Neural progenitor cell (in vitro differentiated cells): ENCODE measurements around the gene KRTAP10-3. TPM values are rescaled to one million over a fixed set of nuclear protein-coding genes. Genes with fewer than 3 reads are reported as not detected.
A peak's percentile ranks its signal among the peaks of the same experiment; 100 is the strongest.

ENCODE experiments used
- DNase-seq: peaks from one replicate; pipeline ENCODE4 v3.0.0-alpha.2; 2016; ENCODE audit warnings: low spot score
- H2AFZ ChIP-seq: fragments of 200-600 bp; sonication (generic); replicated peaks from 2 replicates; pipeline ENCODE4 v1.6.1; 2016; ENCODE audit warnings: antibody characterized with exemption
- H3F3A ChIP-seq: fragments of 200-600 bp; sonication (generic); 2 replicates; pipeline ENCODE4 v1.6.1; 2016; ENCODE audit warnings: antibody characterized with exemption, low read depth
- H3K27ac ChIP-seq: fragments of 200-600 bp; sonication (generic); 2 replicates; pipeline ENCODE4 v1.5.1; 2016; ENCODE audit warnings: mild to moderate bottlenecking
- H3K27me3 ChIP-seq: fragments of 200-600 bp; sonication (generic); 2 replicates; pipeline ENCODE4 v1.6.1; 2016; ENCODE audit warnings: mild to moderate bottlenecking, moderate library complexity
- H3K36me3 ChIP-seq: fragments of 200-600 bp; sonication (generic); 2 replicates; pipeline ENCODE4 v1.5.1; 2016
- H3K4me1 ChIP-seq: fragments of 200-600 bp; sonication (generic); 2 replicates; pipeline ENCODE4 v1.6.1; 2016; ENCODE audit warnings: mixed run types
- H3K4me2 ChIP-seq: fragments of 200-600 bp; sonication (generic); 2 replicates; pipeline ENCODE4 v1.6.1; 2016
- H3K4me3 ChIP-seq: fragments of 200-600 bp; sonication (generic); 2 replicates; pipeline ENCODE4 v1.5.1; 2016
- H3K79me2 ChIP-seq: fragments of 200-600 bp; sonication (generic); 2 replicates; pipeline ENCODE4 v1.6.1; 2016; ENCODE audit warnings: low read depth
- H3K9ac ChIP-seq: fragments of 200-600 bp; sonication (generic); 2 replicates; pipeline ENCODE4 v1.6.1; 2016
- H3K9me3 ChIP-seq: fragments of 200-600 bp; sonication (generic); 2 replicates; pipeline ENCODE4 v1.5.1; 2016; ENCODE audit warnings: low read depth
- H4K20me1 ChIP-seq: fragments of 200-600 bp; sonication (generic); 2 replicates; pipeline ENCODE4 v1.6.1; 2016; ENCODE audit warnings: low read depth
- H3K27ac Mint-ChIP-seq: 3 replicates; pipeline ENCODE4 v1.8.0; 2021; ENCODE audit warnings: mixed read lengths
- H3K27me3 Mint-ChIP-seq: 2 replicates; pipeline ENCODE4 v1.8.0; 2022; ENCODE audit warnings: low read depth, mild to moderate bottlenecking, inconsistent platforms, moderate library complexity, mixed read lengths; ENCODE audit not compliant: insufficient read depth
- H3K36me3 Mint-ChIP-seq: 3 replicates; pipeline ENCODE4 v1.8.0; 2021; ENCODE audit warnings: mixed read lengths
- H3K4me1 Mint-ChIP-seq: 3 replicates; pipeline ENCODE4 v1.8.0; 2021; ENCODE audit warnings: mixed read lengths
- H3K4me3 Mint-ChIP-seq: 3 replicates; pipeline ENCODE4 v1.8.0; 2021; ENCODE audit warnings: mild to moderate bottlenecking, moderate library complexity, mixed read lengths
- H3K9me3 Mint-ChIP-seq: 3 replicates; pipeline ENCODE4 v1.8.0; 2020; ENCODE audit warnings: mixed read lengths
- EZH2 ChIP-seq: fragments of 200-600 bp; sonication (generic); IDR thresholded peaks from 2 replicates; pipeline ENCODE4 v1.6.1; 2017; ENCODE audit warnings: antibody characterized with exemption, mild to moderate bottlenecking, moderate library complexity
- EZH2phosphoT487 ChIP-seq: fragments of 200-600 bp; sonication (generic); IDR thresholded peaks from 2 replicates; pipeline ENCODE4 v1.6.1; 2017; ENCODE audit warnings: antibody characterized with exemption
- total RNA-seq: library from RNA; depleted of rRNA; stranded (reverse); fragments of >200 nt; gene quantifications from 2 replicates; pipeline ENCODE4 v1.2.3, GENCODE V29; 2015; ENCODE audit warnings: low replicate concordance
- TF ChIP-seq, protein P1 (sequence below): fragments of 200-600 bp; sonication (generic); IDR thresholded peaks from 2 replicates; pipeline ENCODE4 v1.5.1; 2017; ENCODE audit warnings: antibody characterized with exemption, mild to moderate bottlenecking

KRTAP10-3 gene
- total RNA-seq, 1 donor from 2014 or later = not detected

DNA sequence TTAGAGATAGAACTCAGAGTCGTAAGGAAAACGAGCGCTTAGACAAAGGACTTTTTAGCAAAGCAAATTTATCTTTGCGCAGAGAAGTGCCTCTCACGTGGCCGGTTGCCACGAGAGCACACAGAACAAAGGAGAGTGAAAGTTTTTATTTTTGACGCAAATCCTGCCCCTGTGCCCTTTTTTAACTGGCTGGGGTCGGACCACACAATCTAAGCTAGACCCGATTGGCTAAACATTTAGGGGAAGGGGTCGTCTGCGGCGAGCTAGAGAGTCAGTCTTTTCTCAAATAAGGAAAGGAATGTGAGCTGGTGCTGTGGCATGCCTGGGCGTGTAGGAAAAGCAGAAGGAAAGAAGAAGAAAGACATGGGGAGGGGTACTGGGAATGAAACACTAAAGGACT, 9.7 kb downstream of the KRTAP10-3 start:
- Histone ChIP-seq H3K4me1 (peaks cover 24% of the 10 kb centered on the region), H2AFZ (peak overlapping the region; percentile 35), H3F3A (peaks cover 9% of the 10 kb centered on the region), H3K4me2 (peak overlapping the region; percentile 6), H3K9ac (no peak overlapping the region), H3K4me3 (no peak overlapping the region), H3K27me3 (no peaks in the 10 kb centered on the region), H3K27ac (peak overlapping the region; percentile 9), H3K9me3 (peaks cover 4% of the 10 kb centered on the region), H3K36me3 (no peaks in the 10 kb centered on the region), H4K20me1 (no peaks in the 10 kb centered on the region), H3K79me2 (no peaks in the 10 kb centered on the region)
- Mint-ChIP-seq H3K4me3 (no peak overlapping the region), H3K27me3 (peaks cover 4% of the 10 kb centered on the region), H3K27ac (peak overlapping the region; percentile 93), H3K9me3 (peaks cover 21% of the 10 kb centered on the region), H3K4me1 (peaks cover 34% of the 10 kb centered on the region), H3K36me3 (no peaks in the 10 kb centered on the region)
- TF ChIP-seq EZH2phosphoT487 (no peak), EZH2 (no peak)
- TF ChIP-seq, protein P1, sequence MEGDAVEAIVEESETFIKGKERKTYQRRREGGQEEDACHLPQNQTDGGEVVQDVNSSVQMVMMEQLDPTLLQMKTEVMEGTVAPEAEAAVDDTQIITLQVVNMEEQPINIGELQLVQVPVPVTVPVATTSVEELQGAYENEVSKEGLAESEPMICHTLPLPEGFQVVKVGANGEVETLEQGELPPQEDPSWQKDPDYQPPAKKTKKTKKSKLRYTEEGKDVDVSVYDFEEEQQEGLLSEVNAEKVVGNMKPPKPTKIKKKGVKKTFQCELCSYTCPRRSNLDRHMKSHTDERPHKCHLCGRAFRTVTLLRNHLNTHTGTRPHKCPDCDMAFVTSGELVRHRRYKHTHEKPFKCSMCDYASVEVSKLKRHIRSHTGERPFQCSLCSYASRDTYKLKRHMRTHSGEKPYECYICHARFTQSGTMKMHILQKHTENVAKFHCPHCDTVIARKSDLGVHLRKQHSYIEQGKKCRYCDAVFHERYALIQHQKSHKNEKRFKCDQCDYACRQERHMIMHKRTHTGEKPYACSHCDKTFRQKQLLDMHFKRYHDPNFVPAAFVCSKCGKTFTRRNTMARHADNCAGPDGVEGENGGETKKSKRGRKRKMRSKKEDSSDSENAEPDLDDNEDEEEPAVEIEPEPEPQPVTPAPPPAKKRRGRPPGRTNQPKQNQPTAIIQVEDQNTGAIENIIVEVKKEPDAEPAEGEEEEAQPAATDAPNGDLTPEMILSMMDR = no peak
- peak; percentile 55 for DNase-seq

DNA sequence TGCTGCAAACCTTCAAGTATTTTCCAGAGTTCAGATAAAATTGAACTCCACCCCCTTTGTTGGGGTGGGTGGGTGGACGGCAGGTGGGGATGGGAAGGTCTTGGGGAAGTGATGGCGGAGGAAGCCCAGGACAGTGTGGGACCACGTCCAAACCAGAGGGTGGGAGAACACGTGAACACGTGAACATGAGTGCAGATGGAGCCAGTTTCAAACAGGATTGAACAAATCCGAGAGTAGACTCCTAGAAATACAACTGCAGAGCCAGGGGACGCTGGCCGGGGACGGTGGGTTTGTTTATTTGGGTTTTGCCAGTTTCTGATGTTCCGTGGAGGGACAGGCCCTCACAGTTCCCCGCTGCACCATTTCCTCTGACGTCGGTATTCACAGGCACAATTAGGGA, 10.2 kb downstream of the KRTAP10-3 start:
- Mint-ChIP-seq H3K9me3 (peaks cover 21% of the 10 kb centered on the region), H3K36me3 (no peaks in the 10 kb centered on the region), H3K27ac (peak overlapping the region; percentile 86), H3K4me3 (peak overlapping the region; percentile 58), H3K4me1 (peaks cover 34% of the 10 kb centered on the region), H3K27me3 (peaks cover 4% of the 10 kb centered on the region)
- Histone ChIP-seq H3K36me3 (no peaks in the 10 kb centered on the region), H3K9me3 (peaks cover 4% of the 10 kb centered on the region), H3K4me3 (no peak overlapping the region), H3K9ac (no peak overlapping the region), H4K20me1 (no peaks in the 10 kb centered on the region), H3K4me1 (peaks cover 24% of the 10 kb centered on the region), H3K79me2 (no peaks in the 10 kb centered on the region), H3F3A (peaks cover 9% of the 10 kb centered on the region), H3K27me3 (no peaks in the 10 kb centered on the region), H2AFZ (peak overlapping the region; percentile 31), H3K27ac (peak overlapping the region; percentile 9), H3K4me2 (no peak overlapping the region)
- TF ChIP-seq EZH2phosphoT487 = no peak
- TF ChIP-seq EZH2 = no peak
- TF ChIP-seq, protein P1 = no peak
- no peak for DNase-seq

DNA sequence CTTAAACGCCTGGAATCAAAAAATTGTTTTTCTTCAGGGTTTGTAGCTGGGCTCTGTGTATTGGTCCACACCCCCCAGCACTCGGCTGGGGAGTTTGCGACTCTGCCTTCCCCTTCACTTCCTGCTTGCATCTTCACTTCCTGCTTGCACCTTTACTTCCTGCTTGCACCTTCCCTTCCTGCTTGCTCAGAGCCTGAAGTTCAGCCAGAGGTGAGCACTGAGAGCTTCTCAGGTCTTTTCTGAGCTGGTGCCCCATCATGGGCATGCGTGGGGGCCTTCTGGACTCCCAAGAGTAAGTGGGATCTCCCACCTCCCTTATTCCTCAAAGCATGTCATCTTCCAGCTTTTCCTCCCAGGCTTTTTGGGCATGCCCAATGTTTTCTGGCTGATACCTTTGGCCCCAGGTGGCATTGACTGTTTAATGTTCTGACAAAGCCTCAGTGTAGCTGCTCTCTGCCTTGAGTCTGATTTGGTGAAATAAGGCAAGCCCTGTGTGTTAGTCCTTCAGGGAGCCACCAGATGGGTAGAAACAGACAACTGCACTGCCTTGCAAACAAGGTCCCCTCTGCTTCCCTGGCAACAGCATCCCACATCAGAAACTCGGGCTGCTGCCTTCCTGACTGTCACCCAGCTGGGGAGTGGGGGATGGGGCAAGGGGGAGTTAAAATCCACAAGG, 10.8 kb downstream of the KRTAP10-3 start:
- Histone ChIP-seq H3K4me2 (no peak overlapping the region), H4K20me1 (no peaks in the 10 kb centered on the region), H3K9ac (no peak overlapping the region), H3K27me3 (no peaks in the 10 kb centered on the region), H3K9me3 (peaks cover 8% of the 10 kb centered on the region), H3K27ac (no peak overlapping the region), H3K4me1 (peaks cover 24% of the 10 kb centered on the region), H3K36me3 (no peaks in the 10 kb centered on the region), H3F3A (peaks cover 9% of the 10 kb centered on the region), H3K4me3 (no peak overlapping the region), H2AFZ (peak overlapping the region; percentile 31), H3K79me2 (no peaks in the 10 kb centered on the region)
- Mint-ChIP-seq H3K4me3 (no peak overlapping the region), H3K27me3 (peaks cover 4% of the 10 kb centered on the region), H3K27ac (no peak overlapping the region), H3K4me1 (peaks cover 32% of the 10 kb centered on the region), H3K36me3 (no peaks in the 10 kb centered on the region), H3K9me3 (peaks cover 21% of the 10 kb centered on the region)
- no peak for TF ChIP-seq EZH2phosphoT487
- TF ChIP-seq, protein P1 = no peak
- no peak for TF ChIP-seq EZH2
- no peak for DNase-seq
